ENCODE results near the gene DNAL4.

GRCh38 chr22:38823076-38823475 is 29.1 kb upstream of the DNAL4 start:
- TF ChIP-seq CTCF (IDR thresholded peaks at IDR 0.05; ENCODE audit: extremely low read depth in 1 of 2, insufficient read depth in 1 of 2, low read depth in 1 of 2, low read length in 2 of 2) (no peak), EZH2 (IDR thresholded peaks at IDR 0.05; ENCODE audit: borderline replicate concordance, low read depth, low read length, severe bottlenecking) (no peak)
